Esophagus muscularis mucosa (tissue), 3 donors: Measurements from ENCODE around the gene RTP4.

Experiments used
- CTCF ChIP-seq, 3 experiments: fragments of 200-600 bp in 2 of 3; fragments of 450-650 bp in 1 of 3; sonication (generic) in 2 of 3; IDR thresholded peaks; one replicate each; pipeline ENCODE4 v1.5.1; 2017 to 2019; ENCODE audit warnings: antibody characterized with exemption in 3 of 3, mild to moderate bottlenecking in 2 of 3, moderate library complexity in 1 of 3
- POLR2A ChIP-seq: fragments of 450-650 bp; IDR thresholded peaks from one replicate; pipeline ENCODE4 v1.6.1; 2017; ENCODE audit warnings: antibody characterized with exemption, moderate library complexity, mild to moderate bottlenecking, low read depth
- POLR2AphosphoS5 ChIP-seq, 2 donors: sonication (generic); formaldehyde crosslinking; IDR thresholded peaks; one replicate each; pipeline ENCODE4 v1.6.1; 2017; ENCODE audit warnings: antibody characterized with exemption in 2 of 2

GRCh38 chr3:187321766-187322165 is 46.4 kb upstream of the RTP4 start:
- TF ChIP-seq CTCF (IDR thresholded peaks at IDR 0.05): no peak
- TF ChIP-seq POLR2A: no peak
- TF ChIP-seq POLR2AphosphoS5 (IDR thresholded peaks at IDR 0.05): no peak
